DND-41 (cell line): ENCODE measurements around the gene SLC4A2.

Source experiments
- ATAC-seq: fragments of 200-7000 bp; cut with Tn5 transposase; 3 replicates; pipeline ENCODE4 v1.9.1; 2021; ENCODE audit warnings: low read depth; ENCODE audit not compliant: insufficient read depth
- DNase-seq: peaks from one replicate; pipeline ENCODE4 v3.0.0-alpha.2; 2020
- H2AFZ ChIP-seq: 2 replicates; pipeline ENCODE4 v1.6.0; 2012; ENCODE audit warnings: low read depth, low read length
- H3K27ac ChIP-seq: 2 replicates; pipeline ENCODE4 v1.5.1; 2012; ENCODE audit warnings: low read length, inconsistent platforms
- H3K27me3 ChIP-seq: fragments of 200-600 bp; sonication (generic); 2 replicates; pipeline ENCODE4 v1.6.0; 2012; ENCODE audit warnings: low read length, mild to moderate bottlenecking, inconsistent platforms; ENCODE audit not compliant: insufficient read depth, poor library complexity
- H3K36me3 ChIP-seq: 2 replicates; pipeline ENCODE4 v1.5.1; 2012; ENCODE audit warnings: low read length, inconsistent platforms; ENCODE audit not compliant: insufficient read depth
- H3K4me1 ChIP-seq: 2 replicates; pipeline ENCODE4 v1.5.1; 2012; ENCODE audit warnings: mild to moderate bottlenecking, low read length; ENCODE audit not compliant: insufficient read depth
- H3K4me2 ChIP-seq: 2 replicates; pipeline ENCODE4 v1.6.0; 2012; ENCODE audit warnings: mild to moderate bottlenecking, moderate library complexity, low read length, inconsistent platforms; ENCODE audit not compliant: insufficient read depth
- H3K4me3 ChIP-seq, 2 experiments: fragments of 200-600 bp in 1 of 2; shearing (Covaris generic) in 1 of 2; 2 replicates each; pipeline ENCODE4 v1.5.1; 2012 to 2016; ENCODE audit warnings: inconsistent platforms in 2 of 2, low read length in 2 of 2, mild to moderate bottlenecking in 2 of 2, low read depth in 1 of 2, moderate library complexity in 1 of 2
- H3K79me2 ChIP-seq: 2 replicates; pipeline ENCODE4 v1.6.0; 2012; ENCODE audit warnings: low read length, inconsistent platforms; ENCODE audit not compliant: insufficient read depth
- H3K9ac ChIP-seq: 2 replicates; pipeline ENCODE4 v1.6.0; 2012; ENCODE audit warnings: low read depth, mild to moderate bottlenecking, inconsistent platforms, low read length, moderate library complexity
- H3K9me3 ChIP-seq: 2 replicates; pipeline ENCODE4 v1.5.1; 2012; ENCODE audit warnings: low read length, moderate library complexity, mild to moderate bottlenecking, inconsistent platforms; ENCODE audit not compliant: insufficient read depth, severe bottlenecking
- H4K20me1 ChIP-seq: 2 replicates; pipeline ENCODE4 v1.6.0; 2012; ENCODE audit warnings: low read length; ENCODE audit not compliant: insufficient read depth
- CTCF ChIP-seq: IDR thresholded peaks from 2 replicates; pipeline ENCODE4 v1.5.1; 2012; ENCODE audit warnings: borderline replicate concordance, low read length, moderate library complexity, mild to moderate bottlenecking; ENCODE audit not compliant: poor library complexity, severe bottlenecking; ENCODE audit errors: extremely low read depth
- EZH2 ChIP-seq: IDR thresholded peaks from 3 replicates; pipeline ENCODE4 v1.6.1; 2012; ENCODE audit warnings: borderline replicate concordance, low read depth, mild to moderate bottlenecking, moderate library complexity, low read length, inconsistent platforms; ENCODE audit not compliant: severe bottlenecking

SLC4A2 gene

GRCh38 chr7:151125846-151126481, 66.6 kb downstream of the SLC4A2 start:
- H3K9ac ChIP-seq = no peak overlapping the region

More at GRCh38 chr7:151125846-151126481, 66.6 kb downstream of the SLC4A2 start:
- H3K79me2 ChIP-seq = no peaks in the 10 kb centered on the region
- no peak overlapping the region for H2AFZ ChIP-seq
- H3K9me3 ChIP-seq = no peaks in the 10 kb centered on the region
- TF ChIP-seq EZH2 (no peak), CTCF (no peak)
- ATAC-seq (no peak), DNase-seq (no peak)
- no peaks in the 10 kb centered on the region for H3K4me1 ChIP-seq
- H3K27me3 ChIP-seq = no peaks in the 10 kb centered on the region
- no peak overlapping the region for H3K4me3 ChIP-seq
- H4K20me1 ChIP-seq = peaks cover 7% of the 10 kb centered on the region
- H3K36me3 ChIP-seq = peaks cover 26% of the 10 kb centered on the region
- H3K27ac ChIP-seq = no peak overlapping the region
- H3K4me2 ChIP-seq = no peak overlapping the region
